Measurements from ENCODE around the gene TXLNB. TPM values are rescaled to one million over a fixed set of nuclear protein-coding genes. Genes with fewer than 3 reads are reported as not detected.
A peak's percentile ranks its signal among the peaks of the same experiment; 100 is the strongest.

The TXLNB gene
- total RNA-seq, 2 experiments from 2014 or later: 0.11 to 0.22 TPM

DNA sequence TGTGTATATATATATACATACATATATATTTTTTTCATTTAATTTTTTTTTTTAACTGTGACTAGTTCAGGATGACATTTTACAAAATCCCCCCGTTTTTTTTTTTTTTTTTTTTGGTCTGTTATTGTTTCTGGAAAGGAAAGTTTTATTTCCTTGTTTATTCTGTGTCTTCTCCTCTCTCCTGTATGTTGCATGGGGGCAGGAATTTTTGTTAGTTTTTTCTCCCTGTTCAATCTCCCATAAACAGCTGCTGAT is 32.4 kb upstream of the TXLNB start:
- CTCF ChIA-PET: interaction anchor here (0.6 to 1.4 kb wide), 9 partner anchors 19 to 199 kb away, joined by 3 to 5 read pairs (median 3); no protein-coding TSS in a partner anchor
- Mint-ChIP-seq H3K4me1 (ENCODE audit: low read depth) (peaks cover 31% of the 10 kb centered on the region), H3K9me3 (peaks cover 11% of the 10 kb centered on the region), H3K27me3 (no peaks in the 10 kb centered on the region), H3K27ac (peak overlapping the region; percentile 74), H3K4me3 (peak overlapping the region; percentile 66), H3K36me3 (ENCODE audit: low read depth) (peaks cover 15% of the 10 kb centered on the region)
- intact Hi-C loops (cut with micrococcal nuclease): no loop called here
- DNase-seq (no peak), ATAC-seq (no peak)
- TF ChIP-seq, protein P1, sequence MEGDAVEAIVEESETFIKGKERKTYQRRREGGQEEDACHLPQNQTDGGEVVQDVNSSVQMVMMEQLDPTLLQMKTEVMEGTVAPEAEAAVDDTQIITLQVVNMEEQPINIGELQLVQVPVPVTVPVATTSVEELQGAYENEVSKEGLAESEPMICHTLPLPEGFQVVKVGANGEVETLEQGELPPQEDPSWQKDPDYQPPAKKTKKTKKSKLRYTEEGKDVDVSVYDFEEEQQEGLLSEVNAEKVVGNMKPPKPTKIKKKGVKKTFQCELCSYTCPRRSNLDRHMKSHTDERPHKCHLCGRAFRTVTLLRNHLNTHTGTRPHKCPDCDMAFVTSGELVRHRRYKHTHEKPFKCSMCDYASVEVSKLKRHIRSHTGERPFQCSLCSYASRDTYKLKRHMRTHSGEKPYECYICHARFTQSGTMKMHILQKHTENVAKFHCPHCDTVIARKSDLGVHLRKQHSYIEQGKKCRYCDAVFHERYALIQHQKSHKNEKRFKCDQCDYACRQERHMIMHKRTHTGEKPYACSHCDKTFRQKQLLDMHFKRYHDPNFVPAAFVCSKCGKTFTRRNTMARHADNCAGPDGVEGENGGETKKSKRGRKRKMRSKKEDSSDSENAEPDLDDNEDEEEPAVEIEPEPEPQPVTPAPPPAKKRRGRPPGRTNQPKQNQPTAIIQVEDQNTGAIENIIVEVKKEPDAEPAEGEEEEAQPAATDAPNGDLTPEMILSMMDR (IDR thresholded peaks at IDR 0.05): no peak
- POLR2A ChIA-PET: interaction anchor here (1.0 to 1.3 kb wide), 5 partner anchors 14 to 50 kb away, joined by 3 to 9 read pairs (median 3); partner anchors contain the start of genes CITED2 and TXLNB

GRCh38 chr6:139323511-139324300 is 31.9 kb upstream of the TXLNB start:
- Mint-ChIP-seq H3K27me3 (no peaks in the 10 kb centered on the region), H3K36me3 (ENCODE audit: low read depth) (peaks cover 15% of the 10 kb centered on the region), H3K9me3 (peaks cover 11% of the 10 kb centered on the region), H3K4me1 (ENCODE audit: low read depth) (peaks cover 30% of the 10 kb centered on the region), H3K4me3 (peak overlapping the region; percentile 66), H3K27ac (peak overlapping the region; percentile 97)
- DNase-seq (peak; percentile 91), ATAC-seq (peak; percentile 91)
- TF ChIP-seq, protein P1 (IDR thresholded peaks at IDR 0.05): no peak
- ChIA-PET CTCF (interaction anchor here (0.6 to 1.4 kb wide), 9 partner anchors 18 to 198 kb away, joined by 3 to 5 read pairs (median 3); no protein-coding TSS in a partner anchor), POLR2A (interaction anchor here (0.6 to 1.3 kb wide), 8 partner anchors 8 to 1462 kb away, joined by 3 to 9 read pairs (median 3); partner anchors contain the start of genes CITED2 and TXLNB)
- intact Hi-C loops (cut with micrococcal nuclease): no loop called here

- Mint-ChIP-seq H3K27me3 (no peaks in the 10 kb centered on the region), H3K9me3 (peaks cover 14% of the 10 kb centered on the region), H3K36me3 (ENCODE audit: low read depth) (peaks cover 22% of the 10 kb centered on the region), H3K4me1 (ENCODE audit: low read depth) (peaks cover 30% of the 10 kb centered on the region), H3K27ac (no peak overlapping the region), H3K4me3 (no peak overlapping the region)
- TF ChIP-seq, protein P1 (IDR thresholded peaks at IDR 0.05): no peak
- no peak for DNase-seq
- intact Hi-C loops (cut with micrococcal nuclease): no loop called here
- ChIA-PET CTCF (interaction anchor here (1.0 kb wide), 1 partner anchor 45 kb away, joined by 3 read pairs; no protein-coding TSS in a partner anchor), POLR2A (interaction anchor here (1.4 kb wide), 1 partner anchor 28 kb away, joined by 4 read pairs; the partner anchor contains the start of gene TXLNB)
- no peak for ATAC-seq
Observed at GRCh38 chr6:139320081-139320480, 28.3 kb upstream of the TXLNB start.

GRCh38 chr6:139316622-139317317 is 25.0 kb upstream of the TXLNB start:
- DNase-seq: no peak
- H3K27ac Mint-ChIP-seq: no peak overlapping the region

More at GRCh38 chr6:139316622-139317317, 25.0 kb upstream of the TXLNB start:
- H3K4me3 Mint-ChIP-seq: no peak overlapping the region
- no peaks in the 10 kb centered on the region for H3K27me3 Mint-ChIP-seq
- peaks cover 8% of the 10 kb centered on the region for H3K4me1 Mint-ChIP-seq (ENCODE audit: low read depth)
- TF ChIP-seq, protein P1 (IDR thresholded peaks at IDR 0.05): no peak
- peaks cover 3% of the 10 kb centered on the region for H3K9me3 Mint-ChIP-seq
- no peak for ATAC-seq
- H3K36me3 Mint-ChIP-seq (ENCODE audit: low read depth): peaks cover 8% of the 10 kb centered on the region
- CTCF ChIA-PET: interaction anchor here (1.4 to 1.7 kb wide), 2 partner anchors 53 to 97 kb away, joined by 4 read pairs; no protein-coding TSS in a partner anchor
- POLR2A ChIA-PET: interaction anchor here (0.6 kb wide), 1 partner anchor 8 kb away, joined by 3 read pairs; no protein-coding TSS in a partner anchor
- intact Hi-C loops (cut with micrococcal nuclease): no loop called here
